Keratinocyte (primary cell): ENCODE results near the gene JOSD1. TPM values are rescaled to one million over a fixed set of nuclear protein-coding genes. Genes with fewer than 3 reads are reported as not detected.
A peak's percentile ranks its signal among the peaks of the same experiment; 100 is the strongest.

ENCODE experiments used
- DNase-seq: peaks from one replicate; pipeline ENCODE4 v3.0.0-alpha.2; 2011; ENCODE audit warnings: low read depth, missing footprints, low spot score
- FAIRE-seq: peaks from 2 replicates; lab custom pipeline; 2011; peaks lifted over from hg19 to GRCh38; lab: Jason Lieb, UNC
- H2AFZ ChIP-seq: 2 replicates; pipeline ENCODE4 v1.6.0; 2012; ENCODE audit warnings: low read length, control low read depth, inconsistent platforms; ENCODE audit not compliant: control insufficient read depth
- H3K27ac ChIP-seq: 2 replicates; pipeline ENCODE4 v1.5.1; 2011; ENCODE audit warnings: low read length; ENCODE audit not compliant: control insufficient read depth, insufficient read depth
- H3K27me3 ChIP-seq: 3 replicates; pipeline ENCODE4 v1.6.0; 2011; ENCODE audit warnings: low read length; ENCODE audit not compliant: control insufficient read depth, insufficient read depth; ENCODE audit errors: extremely low read depth
- H3K36me3 ChIP-seq, 2 experiments: 2 replicates in 1 of 2; 3 replicates in 1 of 2; pipeline ENCODE4 v1.5.1; 2011; ENCODE audit warnings: low read length in 2 of 2, mild to moderate bottlenecking in 1 of 2; ENCODE audit not compliant: control insufficient read depth in 2 of 2, insufficient read depth in 2 of 2; ENCODE audit errors: extremely low read depth in 1 of 2
- H3K4me1 ChIP-seq: 3 replicates; pipeline ENCODE4 v1.5.1; 2011; ENCODE audit warnings: low read length; ENCODE audit not compliant: control insufficient read depth, insufficient read depth; ENCODE audit errors: extremely low read depth
- H3K4me2 ChIP-seq: 3 replicates; pipeline ENCODE4 v1.6.0; 2011; ENCODE audit warnings: low read depth, low read length; ENCODE audit not compliant: control insufficient read depth, insufficient read depth; ENCODE audit errors: extremely low read depth
- H3K4me3 ChIP-seq, 3 experiments: fragments of 200-600 bp in 1 of 3; sonication (generic) in 1 of 3; 2 replicates in 2 of 3; 3 replicates in 1 of 3; pipeline ENCODE4 v1.5.1; 2011 to 2016; ENCODE audit warnings: low read length in 3 of 3, mild to moderate bottlenecking in 3 of 3, control low read depth in 2 of 3, inconsistent platforms in 1 of 3, low read depth in 1 of 3, mixed read lengths in 1 of 3, mixed run types in 1 of 3, moderate library complexity in 1 of 3; ENCODE audit not compliant: control insufficient read depth in 2 of 3, insufficient read depth in 2 of 3; ENCODE audit errors: extremely low read depth in 1 of 3
- H3K79me2 ChIP-seq: 2 replicates; pipeline ENCODE4 v1.6.0; 2012; ENCODE audit warnings: low read length; ENCODE audit not compliant: control insufficient read depth, insufficient read depth
- H3K9ac ChIP-seq: 3 replicates; pipeline ENCODE4 v1.6.0; 2011; ENCODE audit warnings: low read length; ENCODE audit not compliant: control insufficient read depth, insufficient read depth; ENCODE audit errors: extremely low read depth
- H3K9me1 ChIP-seq: 3 replicates; pipeline ENCODE4 v1.6.0; 2011; ENCODE audit warnings: low read length; ENCODE audit not compliant: control insufficient read depth, insufficient read depth; ENCODE audit errors: extremely low read depth
- H3K9me3 ChIP-seq: 2 replicates; pipeline ENCODE4 v1.5.1; 2012; ENCODE audit warnings: low read depth, low read length; ENCODE audit not compliant: control insufficient read depth
- H4K20me1 ChIP-seq: 3 replicates; pipeline ENCODE4 v1.6.0; 2011; ENCODE audit warnings: low read length; ENCODE audit not compliant: control insufficient read depth, insufficient read depth; ENCODE audit errors: extremely low read depth
- CTCF ChIP-seq, 3 experiments: IDR thresholded peaks in 1 of 3; conservative IDR thresholded peaks in 1 of 3; optimal IDR thresholded peaks in 1 of 3; 2 replicates in 2 of 3; 3 replicates in 1 of 3; pipeline versions ENCODE3 to v1.5.1; 2011; ENCODE audit warnings: low read length in 3 of 3, mild to moderate bottlenecking in 3 of 3, moderate library complexity in 2 of 3, control low read depth in 1 of 3, inconsistent platforms in 1 of 3; ENCODE audit not compliant: insufficient read depth in 2 of 3; ENCODE audit errors: extremely low read depth in 1 of 3
- EZH2 ChIP-seq: IDR thresholded peaks from one replicate; pipeline ENCODE4 v1.6.1; 2012; ENCODE audit warnings: inconsistent platforms, mild to moderate bottlenecking, low read length, moderate library complexity
- dilution Hi-C: fragments of 300-500 bp; cut with MboI; formaldehyde crosslinking; loops from one replicate; pipeline ENCODE4 v1.7.0; 2020; ENCODE audit warnings: low sequenced_read_pairs; ENCODE audit not compliant: extremely low pct_ligation_motif_present
- polyA plus RNA-seq, 5 experiments: library from polyadenylated mRNA; depleted of rRNA in 3 of 5; stranded (reverse) in 3 of 5; stranded (forward) in 1 of 5; unstranded in 1 of 5; fragments of >200 nt; gene quantifications; 1 replicate in 1 of 5; 2 replicates in 3 of 5; 3 replicates in 1 of 5; pipeline versions ENCODE4 v1.2.1 to v1.2.3, GENCODE V29; 2011 to 2012; ENCODE audit warnings: missing spikeins in 2 of 5, low read depth in 1 of 5, low replicate concordance in 1 of 5

JOSD1 gene
- polyA plus RNA-seq, 1 donor (not counting 4 experiments of a cell fraction or from before 2014, with no cell fraction given): 32.6 TPM

- TF ChIP-seq CTCF (optimal IDR thresholded peaks at IDR 0.05 in 1 of 3, IDR thresholded peaks at IDR 0.05 in 1 of 3, conservative IDR thresholded peaks at IDR 0.05 in 1 of 3; ENCODE audit: extremely low read depth in 1 of 3, insufficient read depth in 2 of 3, low read length in 3 of 3) (peak; percentile 44 to 87 (median 82)), EZH2 (no peak)
- H3K79me2 ChIP-seq: peaks cover 28% of the 10 kb centered on the region
- H3K4me1 ChIP-seq: peaks cover 11% of the 10 kb centered on the region
- no peaks in the 10 kb centered on the region for H3K27me3 ChIP-seq
- no peak overlapping the region for H2AFZ ChIP-seq
- H3K4me2 ChIP-seq: peak overlapping the region; percentile 35
- peaks cover 8% of the 10 kb centered on the region for H4K20me1 ChIP-seq
- peaks cover 19 to 28% of the 10 kb centered on the region in 2 experiments for H3K36me3 ChIP-seq
- H3K9me3 ChIP-seq: no peaks in the 10 kb centered on the region
- H3K27ac ChIP-seq: peak overlapping the region; percentile 44
- H3K9ac ChIP-seq: no peak overlapping the region
- H3K4me3 ChIP-seq: no peak overlapping the region
- DNase-seq (peak; percentile 38), FAIRE-seq (peak; percentile 95)
- dilution Hi-C loops: no loop called here
- peaks cover 4% of the 10 kb centered on the region for H3K9me1 ChIP-seq
Observed at GRCh38 chr22:38718414-38718813, 17.7 kb upstream of the JOSD1 start.

- Histone ChIP-seq H3K79me2 (peaks cover 40% of the 10 kb centered on the region), H3K36me3 (peaks cover 14 to 24% of the 10 kb centered on the region in 2 experiments)
Observed at GRCh38 chr22:38717244-38717643, 16.5 kb upstream of the JOSD1 start.

More at GRCh38 chr22:38717244-38717643, 16.5 kb upstream of the JOSD1 start:
- H3K9me1 ChIP-seq: peaks cover 5% of the 10 kb centered on the region
- peaks cover 8% of the 10 kb centered on the region for H4K20me1 ChIP-seq
- H3K4me1 ChIP-seq: peaks cover 11% of the 10 kb centered on the region
- no peaks in the 10 kb centered on the region for H3K27me3 ChIP-seq
- DNase-seq (no peak), FAIRE-seq (no peak)
- H3K4me3 ChIP-seq: no peak overlapping the region
- H3K27ac ChIP-seq: no peak overlapping the region
- TF ChIP-seq CTCF (optimal IDR thresholded peaks at IDR 0.05 in 1 of 3, IDR thresholded peaks at IDR 0.05 in 1 of 3, conservative IDR thresholded peaks at IDR 0.05 in 1 of 3; ENCODE audit: extremely low read depth in 1 of 3, insufficient read depth in 2 of 3, low read length in 3 of 3): no peak
- no peak for TF ChIP-seq EZH2
- H3K9me3 ChIP-seq: no peaks in the 10 kb centered on the region
- no peak overlapping the region for H2AFZ ChIP-seq
- no peak overlapping the region for H3K4me2 ChIP-seq
- dilution Hi-C loops: no loop called here
- no peak overlapping the region for H3K9ac ChIP-seq
